ENCODE results near the gene GEMIN4. TPM values are rescaled to one million over a fixed set of nuclear protein-coding genes. Genes with fewer than 3 reads are reported as not detected.
A peak's percentile ranks its signal among the peaks of the same experiment; 100 is the strongest.

GEMIN4 gene
- total and polyA plus RNA-seq, 2 of the 4 experiments (the other 2 are of a cell fraction): 16.5 to 20.4 TPM

DNA sequence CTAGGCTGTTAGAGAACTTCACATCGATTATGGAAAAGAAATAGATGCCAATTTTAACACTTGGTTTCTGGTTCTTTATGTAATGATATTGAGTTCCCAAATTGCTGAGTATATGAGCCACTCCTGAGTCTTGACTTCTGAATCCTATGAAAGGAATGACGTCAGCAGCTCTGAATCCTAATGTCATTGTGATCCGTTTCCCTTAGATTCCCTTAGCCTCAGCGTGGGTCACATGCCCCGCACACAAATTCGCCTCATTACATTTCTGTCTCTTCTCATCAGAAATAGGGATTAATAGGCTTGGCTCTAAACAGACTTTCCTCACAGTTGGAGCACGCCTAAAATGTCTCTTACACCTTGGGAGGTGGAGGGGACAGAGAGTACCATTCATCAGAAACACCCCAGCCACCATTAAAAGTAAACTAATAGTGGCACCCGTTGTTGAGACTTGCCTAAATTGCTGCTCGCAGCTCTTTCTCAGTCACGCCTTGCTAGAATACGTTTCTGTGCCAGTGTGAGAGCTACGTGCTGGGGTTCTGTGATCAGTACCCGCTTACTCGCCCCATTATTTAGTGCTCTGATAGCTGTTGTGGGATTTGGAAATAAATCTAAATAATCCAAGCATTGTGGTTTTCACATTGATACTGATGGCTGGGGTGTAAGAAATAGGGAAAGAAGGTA lies 37.2 kb upstream of the GEMIN4 start:
- Histone ChIP-seq H2AFZ (replicated peaks; ENCODE audit: low read length, poor library complexity) (no peak overlapping the region), H3K18ac (ENCODE audit: low read depth, low read length) (no peak overlapping the region), H3K23ac (ENCODE audit: low read depth, low read length) (peak overlapping the region; percentile 16; the same call in 1 of the 2 replicates), H3K4ac (ENCODE audit: low read depth, low read length) (0 out of 2 replicates have a peak overlapping the region, but pooled peaks have one; percentile 35), H3K9ac (ENCODE audit: low read depth, low read length) (no peak overlapping the region), H3K56ac (ENCODE audit: extremely low read depth, insufficient read depth, low read length) (no peak overlapping the region), H3K4me3 (ENCODE audit: insufficient read depth, low read depth, low read length) (no peak overlapping the region), H3K4me1 (ENCODE audit: control insufficient read depth, insufficient read depth, low read length) (peaks cover 8% of the 10 kb centered on the region; the same call in 1 of the 2 replicates), H2BK120ac (ENCODE audit: low read depth, low read length) (no peak overlapping the region), H2AK9ac (replicated peaks; ENCODE audit: low read depth, low read length, poor library complexity) (no peak overlapping the region), H3K27ac (ENCODE audit: insufficient read depth, low read length) (no peak overlapping the region), H2AK5ac (ENCODE audit: low read depth, low read length) (no peak overlapping the region), H2BK5ac (ENCODE audit: low read depth, low read length, poor library complexity, severe bottlenecking) (no peak overlapping the region), H3K36me3 (ENCODE audit: control insufficient read depth, insufficient read depth, low read length) (peaks cover 30% of the 10 kb centered on the region), H3K27me3 (ENCODE audit: control insufficient read depth, insufficient read depth, low read length) (no peaks in the 10 kb centered on the region), H3K9me3 (ENCODE audit: control insufficient read depth, insufficient read depth, low read length) (no peaks in the 10 kb centered on the region), H3K79me1 (ENCODE audit: low read depth in 1 of 2, low read length in 2 of 2) (peaks cover 24 to 50% of the 10 kb centered on the region in 2 experiments), H3K4me2 (ENCODE audit: low read depth, low read length) (no peak overlapping the region), H3K9me1 (ENCODE audit: insufficient read depth, low read length) (peaks cover 7% of the 10 kb centered on the region; the same call in 1 of the 2 replicates), H4K8ac (ENCODE audit: low read depth in 2 of 2, low read length in 2 of 2) (no peak overlapping the region), H4K5ac (ENCODE audit: low read depth, low read length) (no peak overlapping the region), H4K91ac (ENCODE audit: insufficient read depth, low read depth, low read length) (no peak overlapping the region), H2BK15ac (ENCODE audit: low read depth, low read length) (no peak overlapping the region), H2BK20ac (ENCODE audit: low read depth, low read length) (no peak overlapping the region), H4K20me1 (ENCODE audit: insufficient read depth, low read length) (peaks cover 19% of the 10 kb centered on the region), H3K14ac (replicated peaks; ENCODE audit: low read depth, low read length) (no peak overlapping the region)
- WGBS, 2 experiments (ENCODE audit: extremely low coverage in 2 of 2, insufficient read length in 1 of 2): 80% methylated on average over 1 of the region's 14 CpGs; no CpG with 5 or more reads in 1 of the 2 experiments
- dilution Hi-C loops (cut with HindIII; ENCODE audit: low sequenced_read_pairs, unreplicated experiment): loop anchor here (25.0 kb wide), 1 partner anchor 198 kb away; the partner anchor contains the start of genes NXN and TIMM22
- CTCF ChIA-PET: interaction anchor here (0.5 to 0.6 kb wide), 2 partner anchors 141 to 172 kb away, joined by 3 read pairs; no protein-coding TSS in a partner anchor
- DNase-seq (peak; percentile 65), ATAC-seq (ENCODE audit: low read depth) (no peak)
- TF ChIP-seq, protein P1, sequence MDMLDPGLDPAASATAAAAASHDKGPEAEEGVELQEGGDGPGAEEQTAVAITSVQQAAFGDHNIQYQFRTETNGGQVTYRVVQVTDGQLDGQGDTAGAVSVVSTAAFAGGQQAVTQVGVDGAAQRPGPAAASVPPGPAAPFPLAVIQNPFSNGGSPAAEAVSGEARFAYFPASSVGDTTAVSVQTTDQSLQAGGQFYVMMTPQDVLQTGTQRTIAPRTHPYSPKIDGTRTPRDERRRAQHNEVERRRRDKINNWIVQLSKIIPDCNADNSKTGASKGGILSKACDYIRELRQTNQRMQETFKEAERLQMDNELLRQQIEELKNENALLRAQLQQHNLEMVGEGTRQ (IDR thresholded peaks at IDR 0.05; ENCODE audit: low read depth, low read length): peak; percentile 63
- TF ChIP-seq CEBPB (IDR thresholded peaks at IDR 0.05; ENCODE audit: low read depth, low read length): no peak
- TF ChIP-seq MXI1 (IDR thresholded peaks at IDR 0.05; ENCODE audit: borderline replicate concordance, low read depth, low read length): no peak
- no peak for TF ChIP-seq POLR2A (IDR thresholded peaks at IDR 0.05; ENCODE audit: low read depth, low read length)
- no peak for TF ChIP-seq FOS (IDR thresholded peaks at IDR 0.05; ENCODE audit: low read depth, low read length)
- TF ChIP-seq RCOR1 (IDR thresholded peaks at IDR 0.05; ENCODE audit: insufficient replicate concordance, low read length): no peak
- POLR2A ChIA-PET (ENCODE audit: unreplicated experiment): no interaction called here
- intact Hi-C loops (cut with micrococcal nuclease): no loop called here
- in situ Hi-C loops (cut with MboI; ENCODE audit: low sequenced_read_pairs): loop anchor here (5.0 kb wide), 1 partner anchor 193 kb away; no protein-coding TSS in a partner anchor
- BruUV-seq (replicated peaks): no TSS peak

All from IMR-90 (cell line).